HG03097 (cell line): ENCODE results near the gene SYNJ2.

ENCODE experiments used
- ATAC-seq: cut with Tn5 transposase; IDR thresholded peaks from one replicate; pipeline ENCODE4 v1.9.1; 2021; ENCODE audit not compliant: unreplicated experiment, low FRiP score

Gene SYNJ2

GRCh38 chr6:158024566-158025297 is 43.1 kb downstream of the SYNJ2 start:
- ATAC-seq = no peak

- peak; percentile 63 for ATAC-seq
These were observed 44.6 kb downstream of the SYNJ2 start for GRCh38 chr6:158026054-158026900.

GRCh38 chr6:158026901-158027589 is 45.4 kb downstream of the SYNJ2 start:
- ATAC-seq = peak; percentile 20

- ATAC-seq = no peak
These were observed 46.1 kb downstream of the SYNJ2 start for GRCh38 chr6:158027590-158028285.

GRCh38 chr6:158028421-158028820 is 46.8 kb downstream of the SYNJ2 start:
- ATAC-seq = no peak

GRCh38 chr6:158028876-158029275 is 47.2 kb downstream of the SYNJ2 start:
- no peak for ATAC-seq

- ATAC-seq = no peak
These were observed 48.1 kb downstream of the SYNJ2 start for GRCh38 chr6:158029668-158030230.

- ATAC-seq = no peak
These were observed 49.0 kb downstream of the SYNJ2 start for GRCh38 chr6:158030380-158031300.

GRCh38 chr6:158031381-158032353 is 50.0 kb downstream of the SYNJ2 start:
- ATAC-seq = no peak

GRCh38 chr6:158032354-158032733 is 50.7 kb downstream of the SYNJ2 start:
- no peak for ATAC-seq

GRCh38 chr6:158033077-158033750 is 51.6 kb downstream of the SYNJ2 start:
- no peak for ATAC-seq

- no peak for ATAC-seq
These were observed 52.4 kb downstream of the SYNJ2 start for GRCh38 chr6:158033751-158034702.

- no peak for ATAC-seq
These were observed 54.6 kb downstream of the SYNJ2 start for GRCh38 chr6:158036261-158036660.

- ATAC-seq = no peak
These were observed 55.4 kb downstream of the SYNJ2 start for GRCh38 chr6:158037021-158037420.

GRCh38 chr6:158037771-158038170 is 56.1 kb downstream of the SYNJ2 start:
- no peak for ATAC-seq
